Erythroblast (primary cell): ENCODE measurements around the gene CDHR2.

Experiments used
- GATA1 ChIP-seq: IDR thresholded peaks from 2 replicates; pipeline ENCODE4 v1.6.1; 2011; ENCODE audit warnings: low read depth, mild to moderate bottlenecking, control low read depth, low read length, moderate library complexity
- POLR2A ChIP-seq: IDR thresholded peaks from 2 replicates; pipeline ENCODE4 v1.6.1; 2011; ENCODE audit warnings: mild to moderate bottlenecking, low read length

GRCh38 chr5:176507911-176508310 is 41.2 kb upstream of the CDHR2 start:
- TF ChIP-seq POLR2A (no peak), GATA1 (no peak)
